ENCODE data around the gene CYP27C1. TPM values are rescaled to one million over a fixed set of nuclear protein-coding genes. Genes with fewer than 3 reads are reported as not detected.
"Not testable (repeated sequence)": the region's sequence is repeated elsewhere in the genome, so short reads cannot be mapped to it uniquely, and the experiment has no call there.

CYP27C1 gene
- total RNA-seq, 1 donor, result 2.2 TPM

GRCh38 chr2:127233710-127234109 lies 13.6 kb upstream of the CYP27C1 start:
- DNase-seq (ENCODE audit: insufficient read length, low spot score, missing footprints), result no peak
- H3K27ac ChIP-seq (ENCODE audit: low read depth, low read length), result no peak overlapping the region
- no peaks in the 10 kb centered on the region for H3K4me1 ChIP-seq (ENCODE audit: insufficient read depth, low read length)
- no peaks in the 10 kb centered on the region for H4K20me1 ChIP-seq (ENCODE audit: insufficient read depth, low read length)
- H2AFZ ChIP-seq (ENCODE audit: low read length), result no peak overlapping the region
- H3K36me3 ChIP-seq (ENCODE audit: insufficient read depth, low read length), result no peaks in the 10 kb centered on the region
- H3K9me3 ChIP-seq (ENCODE audit: low read depth, low read length), result peaks cover 2% of the 10 kb centered on the region
- no peak overlapping the region for H3K4me2 ChIP-seq (ENCODE audit: insufficient read depth, low read length)
- TF ChIP-seq CTCF (IDR thresholded peaks at IDR 0.05; ENCODE audit: extremely low read depth, low read depth, low read length), result no peak
- no peak overlapping the region for H3K4me3 ChIP-seq (ENCODE audit: insufficient read depth, low read length)
- no peaks in the 10 kb centered on the region for H3K27me3 ChIP-seq (ENCODE audit: insufficient read depth, low read length)
- no peaks in the 10 kb centered on the region for H3K79me2 ChIP-seq (ENCODE audit: insufficient read depth, low read length)

- Histone ChIP-seq H3K4me2 (ENCODE audit: insufficient read depth, low read length) (no peak overlapping the region), H3K27me3 (ENCODE audit: insufficient read depth, low read length) (no peaks in the 10 kb centered on the region), H3K79me2 (ENCODE audit: insufficient read depth, low read length) (no peaks in the 10 kb centered on the region), H2AFZ (ENCODE audit: low read length) (no peak overlapping the region), H3K9me3 (ENCODE audit: low read depth, low read length) (no peaks in the 10 kb centered on the region), H3K36me3 (ENCODE audit: insufficient read depth, low read length) (no peaks in the 10 kb centered on the region), H3K4me1 (ENCODE audit: insufficient read depth, low read length) (peaks cover 9% of the 10 kb centered on the region), H3K27ac (ENCODE audit: low read depth, low read length) (no peak overlapping the region), H4K20me1 (ENCODE audit: insufficient read depth, low read length) (no peaks in the 10 kb centered on the region), H3K4me3 (ENCODE audit: insufficient read depth, low read length) (no peak overlapping the region)
- DNase-seq (ENCODE audit: insufficient read length, low spot score, missing footprints), result peak; percentile 57
- no peak for TF ChIP-seq CTCF (IDR thresholded peaks at IDR 0.05; ENCODE audit: extremely low read depth, low read depth, low read length)
Measured at GRCh38 chr2:127231130-127231865, 11.2 kb upstream of the CYP27C1 start.

GRCh38 chr2:127229555-127229954 lies 9.5 kb upstream of the CYP27C1 start:
- TF ChIP-seq CTCF (IDR thresholded peaks at IDR 0.05; ENCODE audit: extremely low read depth, low read depth, low read length), result no peak
- H3K36me3 ChIP-seq (ENCODE audit: insufficient read depth, low read length), result no peaks in the 10 kb centered on the region
- H3K4me2 ChIP-seq (ENCODE audit: insufficient read depth, low read length), result no peak overlapping the region
- H3K79me2 ChIP-seq (ENCODE audit: insufficient read depth, low read length), result no peaks in the 10 kb centered on the region
- no peak overlapping the region for H3K27ac ChIP-seq (ENCODE audit: low read depth, low read length)
- H3K9me3 ChIP-seq (ENCODE audit: low read depth, low read length), result no peaks in the 10 kb centered on the region
- H3K4me1 ChIP-seq (ENCODE audit: insufficient read depth, low read length), result peaks cover 25% of the 10 kb centered on the region
- H3K27me3 ChIP-seq (ENCODE audit: insufficient read depth, low read length), result no peaks in the 10 kb centered on the region
- H4K20me1 ChIP-seq (ENCODE audit: insufficient read depth, low read length), result no peaks in the 10 kb centered on the region
- H3K4me3 ChIP-seq (ENCODE audit: insufficient read depth, low read length), result no peak overlapping the region
- H2AFZ ChIP-seq (ENCODE audit: low read length), result no peak overlapping the region
- DNase-seq (ENCODE audit: insufficient read length, low spot score, missing footprints), result no peak

DNA sequence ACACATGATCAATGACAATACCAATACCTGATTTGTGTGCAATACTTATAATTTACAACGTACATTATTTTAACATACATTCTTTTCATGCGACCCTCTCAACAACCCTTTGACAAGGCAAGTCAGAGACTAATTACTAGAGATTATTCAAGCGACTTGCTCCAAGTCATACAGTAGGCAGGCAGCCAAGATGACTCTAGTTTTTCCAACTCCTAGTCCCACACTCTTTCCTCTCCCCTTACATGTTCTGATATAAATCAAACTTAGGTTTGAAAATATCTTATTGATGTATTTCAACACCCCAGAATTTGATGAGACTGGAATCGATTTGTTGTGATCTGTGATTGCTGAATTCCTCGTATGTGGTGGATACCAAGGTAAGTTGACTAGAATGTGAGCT lies 8.0 kb upstream of the CYP27C1 start:
- Histone ChIP-seq H3K4me3 (ENCODE audit: insufficient read depth, low read length) (no peak overlapping the region), H3K27me3 (ENCODE audit: insufficient read depth, low read length) (no peaks in the 10 kb centered on the region), H4K20me1 (ENCODE audit: insufficient read depth, low read length) (no peaks in the 10 kb centered on the region), H3K36me3 (ENCODE audit: insufficient read depth, low read length) (no peaks in the 10 kb centered on the region), H3K27ac (ENCODE audit: low read depth, low read length) (no peak overlapping the region), H3K79me2 (ENCODE audit: insufficient read depth, low read length) (no peaks in the 10 kb centered on the region), H2AFZ (ENCODE audit: low read length) (no peak overlapping the region), H3K9me3 (ENCODE audit: low read depth, low read length) (no peaks in the 10 kb centered on the region), H3K4me1 (ENCODE audit: insufficient read depth, low read length) (peaks cover 25% of the 10 kb centered on the region), H3K4me2 (ENCODE audit: insufficient read depth, low read length) (no peak overlapping the region)
- DNase-seq (ENCODE audit: insufficient read length, low spot score, missing footprints), result peak; percentile 68
- no peak for TF ChIP-seq CTCF (IDR thresholded peaks at IDR 0.05; ENCODE audit: extremely low read depth, low read depth, low read length)

- H3K36me3 ChIP-seq (ENCODE audit: insufficient read depth, low read length); DNase-seq (ENCODE audit: insufficient read length, low spot score, missing footprints); H3K9me3 ChIP-seq (ENCODE audit: low read depth, low read length); H3K27me3 ChIP-seq (ENCODE audit: insufficient read depth, low read length); H2AFZ ChIP-seq (ENCODE audit: low read length); H4K20me1 ChIP-seq (ENCODE audit: insufficient read depth, low read length); H3K79me2 ChIP-seq (ENCODE audit: insufficient read depth, low read length): not testable (repeated sequence)
- Histone ChIP-seq H3K4me3 (ENCODE audit: insufficient read depth, low read length) (peak overlapping the region; percentile 56), H3K4me1 (ENCODE audit: insufficient read depth, low read length) (peaks cover 25% of the 10 kb centered on the region), H3K27ac (ENCODE audit: low read depth, low read length) (peak overlapping the region; percentile 87), H3K4me2 (ENCODE audit: insufficient read depth, low read length) (peak overlapping the region; percentile 73)
Measured at GRCh38 chr2:127227264-127227660, 7.2 kb upstream of the CYP27C1 start.
